ENCODE measurements around the gene SLC8A3. TPM values are rescaled to one million over a fixed set of nuclear protein-coding genes. Genes with fewer than 3 reads are reported as not detected.

SLC8A3 gene
- total and polyA plus RNA-seq, 2 experiments from 2014 or later: 0.42 to 2.6 TPM

GRCh38 chr14:70123796-70124195 lies 65.0 kb downstream of the SLC8A3 start:
- Histone ChIP-seq H4K20me1 (ENCODE audit: insufficient read depth, poor library complexity, severe bottlenecking) (no peaks in the 10 kb centered on the region), H3K4me1 (ENCODE audit: insufficient read depth) (no peaks in the 10 kb centered on the region), H3K4me3 (no peak overlapping the region), H3K79me2 (no peaks in the 10 kb centered on the region), H2AFZ (no peak overlapping the region), H3K27ac (no peak overlapping the region), H3K9me2 (replicated peaks; ENCODE audit: insufficient read depth) (no peaks in the 10 kb centered on the region), H3K36me3 (replicated peaks; ENCODE audit: insufficient read depth, low read depth) (no peaks in the 10 kb centered on the region), H3K27me3 (peaks cover 9% of the 10 kb centered on the region), H3K9me3 (ENCODE audit: low read depth) (no peaks in the 10 kb centered on the region), H3K4me2 (no peak overlapping the region)
- 83% methylated on average over 2 of the region's 2 CpGs for WGBS (ENCODE audit: low lambda C conversion rate, missing lambda C conversion rate)
- no peak for DNase-seq (ENCODE audit: low spot score)
- TF ChIP-seq EZH2 (IDR thresholded peaks at IDR 0.05; ENCODE audit: borderline replicate concordance) (no peak), CTCF (IDR thresholded peaks at IDR 0.05; ENCODE audit: poor library complexity) (no peak)

- H3K9me3 ChIP-seq (ENCODE audit: low read depth): no peaks in the 10 kb centered on the region
- 24% methylated on average over 1 of the region's 1 CpG for WGBS (ENCODE audit: low lambda C conversion rate, missing lambda C conversion rate)
- H3K27ac ChIP-seq: no peak overlapping the region
- no peak overlapping the region for H3K4me2 ChIP-seq
- TF ChIP-seq CTCF (IDR thresholded peaks at IDR 0.05; ENCODE audit: poor library complexity): no peak
- no peak for TF ChIP-seq EZH2phosphoT487 (IDR thresholded peaks at IDR 0.05; ENCODE audit: low read depth, severe bottlenecking, unreplicated experiment)
- TF ChIP-seq EZH2 (IDR thresholded peaks at IDR 0.05; ENCODE audit: borderline replicate concordance): no peak
- no peaks in the 10 kb centered on the region for H4K20me1 ChIP-seq (ENCODE audit: insufficient read depth, poor library complexity, severe bottlenecking)
- H3K4me1 ChIP-seq (ENCODE audit: insufficient read depth): no peaks in the 10 kb centered on the region
- H3K36me3 ChIP-seq (replicated peaks; ENCODE audit: insufficient read depth, low read depth): no peaks in the 10 kb centered on the region
- no peak overlapping the region for H3K4me3 ChIP-seq
- H2AFZ ChIP-seq: no peak overlapping the region
- no peak for DNase-seq (ENCODE audit: low spot score)
- no peaks in the 10 kb centered on the region for H3K9me2 ChIP-seq (replicated peaks; ENCODE audit: insufficient read depth)
- no peaks in the 10 kb centered on the region for H3K79me2 ChIP-seq
- H3K27me3 ChIP-seq: peaks cover 13% of the 10 kb centered on the region
These were observed 67.2 kb downstream of the SLC8A3 start for GRCh38 chr14:70121521-70121920.

GRCh38 chr14:70118064-70118463 lies 70.7 kb downstream of the SLC8A3 start:
- Histone ChIP-seq H3K27ac (no peak overlapping the region), H3K36me3 (replicated peaks; ENCODE audit: insufficient read depth, low read depth) (no peaks in the 10 kb centered on the region), H3K27me3 (peaks cover 16% of the 10 kb centered on the region), H4K20me1 (ENCODE audit: insufficient read depth, poor library complexity, severe bottlenecking) (no peaks in the 10 kb centered on the region), H3K4me2 (no peak overlapping the region), H3K9me2 (replicated peaks; ENCODE audit: insufficient read depth) (no peaks in the 10 kb centered on the region), H3K4me3 (no peak overlapping the region), H3K9me3 (ENCODE audit: low read depth) (no peaks in the 10 kb centered on the region), H3K79me2 (no peaks in the 10 kb centered on the region), H3K4me1 (ENCODE audit: insufficient read depth) (no peaks in the 10 kb centered on the region), H2AFZ (no peak overlapping the region)
- 69% methylated on average over 3 of the region's 3 CpGs for WGBS (ENCODE audit: low lambda C conversion rate, missing lambda C conversion rate)
- TF ChIP-seq CTCF (IDR thresholded peaks at IDR 0.05; ENCODE audit: poor library complexity): no peak
- no peak for TF ChIP-seq EZH2phosphoT487 (IDR thresholded peaks at IDR 0.05; ENCODE audit: low read depth, severe bottlenecking, unreplicated experiment)
- TF ChIP-seq EZH2 (IDR thresholded peaks at IDR 0.05; ENCODE audit: borderline replicate concordance): no peak
- peak; percentile 39 for DNase-seq (ENCODE audit: low spot score)

GRCh38 chr14:70116278-70116677 lies 72.5 kb downstream of the SLC8A3 start:
- H2AFZ ChIP-seq: no peak overlapping the region
- no peak for DNase-seq (ENCODE audit: low spot score)
- no peak overlapping the region for H3K4me3 ChIP-seq
- no peak for TF ChIP-seq EZH2phosphoT487 (IDR thresholded peaks at IDR 0.05; ENCODE audit: low read depth, severe bottlenecking, unreplicated experiment)
- TF ChIP-seq EZH2 (IDR thresholded peaks at IDR 0.05; ENCODE audit: borderline replicate concordance): no peak
- TF ChIP-seq CTCF (IDR thresholded peaks at IDR 0.05; ENCODE audit: poor library complexity): no peak
- no peaks in the 10 kb centered on the region for H3K9me2 ChIP-seq (replicated peaks; ENCODE audit: insufficient read depth)
- H3K27me3 ChIP-seq: peaks cover 22% of the 10 kb centered on the region
- H4K20me1 ChIP-seq (ENCODE audit: insufficient read depth, poor library complexity, severe bottlenecking): no peaks in the 10 kb centered on the region
- no peaks in the 10 kb centered on the region for H3K79me2 ChIP-seq
- H3K27ac ChIP-seq: no peak overlapping the region
- 81% methylated on average over 5 of the region's 5 CpGs for WGBS (ENCODE audit: low lambda C conversion rate, missing lambda C conversion rate)
- H3K4me1 ChIP-seq (ENCODE audit: insufficient read depth): no peaks in the 10 kb centered on the region
- H3K36me3 ChIP-seq (replicated peaks; ENCODE audit: insufficient read depth, low read depth): no peaks in the 10 kb centered on the region
- H3K9me3 ChIP-seq (ENCODE audit: low read depth): no peaks in the 10 kb centered on the region
- no peak overlapping the region for H3K4me2 ChIP-seq

All from hepatocyte (in vitro differentiated cells).